HepG2 (cell line): Measurements from ENCODE around the gene DPEP1. TPM values are rescaled to one million over a fixed set of nuclear protein-coding genes. Genes with fewer than 3 reads are reported as not detected.

ENCODE experiments used
- FOXK2 ChIP-seq: fragments of 450-650 bp; IDR thresholded peaks from 2 replicates; pipeline ENCODE4 v1.6.1; 2016
- GPN1 ChIP-seq: sonication (generic); formaldehyde crosslinking; IDR thresholded peaks from 2 replicates; pipeline ENCODE4 v1.5.1; 2020; ENCODE audit warnings: missing genetic modification reagents, borderline replicate concordance
- JUN ChIP-seq: sonication (generic); formaldehyde crosslinking; IDR thresholded peaks from 2 replicates; pipeline ENCODE4 v1.4.0; 2020; ENCODE audit warnings: mild to moderate bottlenecking, missing genetic modification reagents
- KLF12 ChIP-seq: sonication (generic); formaldehyde crosslinking; IDR thresholded peaks from 2 replicates; pipeline ENCODE4 v1.4.0; 2020; ENCODE audit warnings: missing genetic modification reagents, borderline replicate concordance
- PHB2 ChIP-seq: fragments of 450-650 bp; IDR thresholded peaks from 2 replicates; pipeline ENCODE4 v1.6.1; 2018; ENCODE audit not compliant: partially characterized antibody
- THAP9 ChIP-seq: sonication (generic); formaldehyde crosslinking; IDR thresholded peaks from 2 replicates; pipeline ENCODE4; 2020; ENCODE audit warnings: missing genetic modification reagents, mild to moderate bottlenecking, borderline replicate concordance
- ZFP36L2 ChIP-seq: sonication (generic); formaldehyde crosslinking; IDR thresholded peaks from 2 replicates; pipeline ENCODE4 v1.4.0; 2020; ENCODE audit warnings: missing genetic modification reagents
- ZNF225 ChIP-seq: sonication (generic); formaldehyde crosslinking; IDR thresholded peaks from 2 replicates; pipeline ENCODE4 v1.4.0; 2020; ENCODE audit warnings: mild to moderate bottlenecking, missing genetic modification reagents
- polyA plus RNA-seq, 8 experiments: library from polyadenylated mRNA; depleted of rRNA in 3 of 8; stranded (reverse) in 7 of 8; unstranded in 1 of 8; fragments of >200 nt; fragmentation: Illumina TruSeq in 4 of 8; extraction: Trizol in 4 of 8; gene quantifications; 2 replicates each; pipeline versions ENCODE4 v1.2.1 to v1.2.3, GENCODE V29; 2011 to 2016; ENCODE audit warnings: low read depth in 4 of 8, missing spikeins in 1 of 8, mixed read lengths in 1 of 8; ENCODE audit not compliant: insufficient read depth in 1 of 8
- total RNA-seq, 5 experiments: library from RNA; depleted of rRNA; stranded (reverse); fragments of >200 nt; fragmentation: Illumina TruSeq; extraction: Trizol; gene quantifications; 2 replicates each; pipeline ENCODE4 v1.2.3, GENCODE V29; 2016; ENCODE audit warnings: low read depth in 1 of 5
- TF ChIP-seq, protein P1 (sequence below): IDR thresholded peaks from 2 replicates; pipeline ENCODE4 v1.6.1; 2016; ENCODE audit warnings: mild to moderate bottlenecking, missing biosample characterization, missing genetic modification reagents
- TF ChIP-seq, protein P2 (sequence below): sonication (generic); formaldehyde crosslinking; IDR thresholded peaks from 2 replicates; pipeline ENCODE4 v1.8.0; 2022; ENCODE audit warnings: mild to moderate bottlenecking, missing genetic modification reagents, borderline replicate concordance
- TF ChIP-seq, protein P3 (sequence below): sonication (generic); formaldehyde crosslinking; IDR thresholded peaks from 2 replicates; pipeline ENCODE4 v1.4.0; 2020; ENCODE audit warnings: missing genetic modification reagents, borderline replicate concordance

The DPEP1 gene
- total and polyA plus RNA-seq, 2 of the 13 experiments (the other 11 are each of a cell fraction or from before 2014, with no cell fraction given), result 37.6 to 52.2 TPM

GRCh38 chr16:89573826-89574680 lies 39.4 kb upstream of the DPEP1 start (continued):
- TF ChIP-seq, protein P1, sequence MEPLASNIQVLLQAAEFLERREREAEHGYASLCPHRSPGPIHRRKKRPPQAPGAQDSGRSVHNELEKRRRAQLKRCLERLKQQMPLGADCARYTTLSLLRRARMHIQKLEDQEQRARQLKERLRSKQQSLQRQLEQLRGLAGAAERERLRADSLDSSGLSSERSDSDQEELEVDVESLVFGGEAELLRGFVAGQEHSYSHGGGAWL (CRISPR knock-in tag), result no peak
- TF ChIP-seq, protein P2, sequence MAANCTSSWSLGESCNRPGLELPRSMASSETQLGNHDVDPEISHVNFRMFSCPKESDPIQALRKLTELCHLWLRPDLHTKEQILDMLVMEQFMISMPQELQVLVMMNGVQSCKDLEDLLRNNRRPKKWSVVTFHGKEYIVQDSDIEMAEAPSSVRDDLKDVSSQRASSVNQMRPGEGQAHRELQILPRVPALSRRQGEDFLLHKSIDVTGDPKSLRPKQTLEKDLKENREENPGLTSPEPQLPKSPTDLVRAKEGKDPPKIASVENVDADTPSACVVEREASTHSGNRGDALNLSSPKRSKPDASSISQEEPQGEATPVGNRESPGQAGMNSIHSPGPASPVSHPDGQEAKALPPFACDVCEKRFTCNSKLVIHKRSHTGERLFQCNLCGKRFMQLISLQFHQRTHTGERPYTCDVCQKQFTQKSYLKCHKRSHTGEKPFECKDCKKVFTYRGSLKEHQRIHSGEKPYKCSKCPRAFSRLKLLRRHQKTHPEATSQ (CRISPR knock-in tag), result no peak
- TF ChIP-seq, protein P3, sequence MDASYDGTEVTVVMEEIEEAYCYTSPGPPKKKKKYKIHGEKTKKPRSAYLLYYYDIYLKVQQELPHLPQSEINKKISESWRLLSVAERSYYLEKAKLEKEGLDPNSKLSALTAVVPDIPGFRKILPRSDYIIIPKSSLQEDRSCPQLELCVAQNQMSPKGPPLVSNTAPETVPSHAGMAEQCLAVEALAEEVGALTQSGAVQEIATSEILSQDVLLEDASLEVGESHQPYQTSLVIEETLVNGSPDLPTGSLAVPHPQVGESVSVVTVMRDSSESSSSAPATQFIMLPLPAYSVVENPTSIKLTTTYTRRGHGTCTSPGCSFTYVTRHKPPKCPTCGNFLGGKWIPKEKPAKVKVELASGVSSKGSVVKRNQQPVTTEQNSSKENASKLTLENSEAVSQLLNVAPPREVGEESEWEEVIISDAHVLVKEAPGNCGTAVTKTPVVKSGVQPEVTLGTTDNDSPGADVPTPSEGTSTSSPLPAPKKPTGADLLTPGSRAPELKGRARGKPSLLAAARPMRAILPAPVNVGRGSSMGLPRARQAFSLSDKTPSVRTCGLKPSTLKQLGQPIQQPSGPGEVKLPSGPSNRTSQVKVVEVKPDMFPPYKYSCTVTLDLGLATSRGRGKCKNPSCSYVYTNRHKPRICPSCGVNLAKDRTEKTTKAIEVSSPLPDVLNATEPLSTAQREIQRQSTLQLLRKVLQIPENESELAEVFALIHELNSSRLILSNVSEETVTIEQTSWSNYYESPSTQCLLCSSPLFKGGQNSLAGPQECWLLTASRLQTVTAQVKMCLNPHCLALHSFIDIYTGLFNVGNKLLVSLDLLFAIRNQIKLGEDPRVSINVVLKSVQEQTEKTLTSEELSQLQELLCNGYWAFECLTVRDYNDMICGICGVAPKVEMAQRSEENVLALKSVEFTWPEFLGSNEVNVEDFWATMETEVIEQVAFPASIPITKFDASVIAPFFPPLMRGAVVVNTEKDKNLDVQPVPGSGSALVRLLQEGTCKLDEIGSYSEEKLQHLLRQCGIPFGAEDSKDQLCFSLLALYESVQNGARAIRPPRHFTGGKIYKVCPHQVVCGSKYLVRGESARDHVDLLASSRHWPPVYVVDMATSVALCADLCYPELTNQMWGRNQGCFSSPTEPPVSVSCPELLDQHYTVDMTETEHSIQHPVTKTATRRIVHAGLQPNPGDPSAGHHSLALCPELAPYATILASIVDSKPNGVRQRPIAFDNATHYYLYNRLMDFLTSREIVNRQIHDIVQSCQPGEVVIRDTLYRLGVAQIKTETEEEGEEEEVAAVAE (CRISPR knock-in tag), result no peak
- TF ChIP-seq THAP9 (CRISPR knock-in tag), result 0 out of 2 replicates have a peak, but pooled peaks have one; percentile 1
- TF ChIP-seq GPN1 (CRISPR knock-in tag), result no peak
- 0 out of 2 replicates have a peak, but pooled peaks have one; percentile 24 for TF ChIP-seq ZNF225 (CRISPR knock-in tag)
- TF ChIP-seq JUN (CRISPR knock-in tag), result no peak
- no peak for TF ChIP-seq FOXK2
- no peak for TF ChIP-seq ZFP36L2
- no peak for TF ChIP-seq PHB2
- TF ChIP-seq KLF12, result no peak
